NB4 (cell line): ENCODE measurements around the gene PNPO.

Experiments used
- MAX ChIP-seq: IDR thresholded peaks from 2 replicates; pipeline ENCODE4 v1.6.1; 2011; ENCODE audit warnings: low read depth, low read length
- MYC ChIP-seq: IDR thresholded peaks from 2 replicates; pipeline ENCODE4 v1.6.1; 2011; ENCODE audit warnings: low read depth, low read length
- POLR2A ChIP-seq: IDR thresholded peaks from 2 replicates; pipeline ENCODE4 v1.6.1; 2011; ENCODE audit warnings: mild to moderate bottlenecking; ENCODE audit not compliant: insufficient read length; ENCODE audit errors: extremely low read depth
- TF ChIP-seq, protein P1 (sequence below): IDR thresholded peaks from one replicate; pipeline ENCODE4 v1.5.1; 2012; ENCODE audit warnings: low read depth, low read length

DNA sequence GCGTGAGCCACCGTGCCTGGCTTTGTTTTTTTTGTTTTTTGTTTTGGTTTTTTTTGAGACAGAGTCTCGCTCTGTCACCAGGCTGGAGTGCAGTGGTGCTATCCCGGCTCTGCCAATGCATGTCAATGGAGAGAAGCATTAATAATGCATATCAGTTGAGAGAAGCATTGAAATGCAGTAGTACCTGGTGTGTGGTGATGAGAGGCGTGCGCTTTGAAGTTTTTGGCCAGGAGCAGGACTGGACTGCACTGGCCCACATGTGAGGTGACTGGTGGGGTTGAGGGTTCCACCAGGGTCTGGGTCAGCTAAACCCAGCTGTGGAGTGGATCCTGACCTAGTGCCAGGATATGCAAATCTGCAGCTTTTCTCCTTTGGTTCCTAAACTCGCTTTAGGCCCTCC, 39.9 kb upstream of the PNPO start:
- TF ChIP-seq, protein P1, sequence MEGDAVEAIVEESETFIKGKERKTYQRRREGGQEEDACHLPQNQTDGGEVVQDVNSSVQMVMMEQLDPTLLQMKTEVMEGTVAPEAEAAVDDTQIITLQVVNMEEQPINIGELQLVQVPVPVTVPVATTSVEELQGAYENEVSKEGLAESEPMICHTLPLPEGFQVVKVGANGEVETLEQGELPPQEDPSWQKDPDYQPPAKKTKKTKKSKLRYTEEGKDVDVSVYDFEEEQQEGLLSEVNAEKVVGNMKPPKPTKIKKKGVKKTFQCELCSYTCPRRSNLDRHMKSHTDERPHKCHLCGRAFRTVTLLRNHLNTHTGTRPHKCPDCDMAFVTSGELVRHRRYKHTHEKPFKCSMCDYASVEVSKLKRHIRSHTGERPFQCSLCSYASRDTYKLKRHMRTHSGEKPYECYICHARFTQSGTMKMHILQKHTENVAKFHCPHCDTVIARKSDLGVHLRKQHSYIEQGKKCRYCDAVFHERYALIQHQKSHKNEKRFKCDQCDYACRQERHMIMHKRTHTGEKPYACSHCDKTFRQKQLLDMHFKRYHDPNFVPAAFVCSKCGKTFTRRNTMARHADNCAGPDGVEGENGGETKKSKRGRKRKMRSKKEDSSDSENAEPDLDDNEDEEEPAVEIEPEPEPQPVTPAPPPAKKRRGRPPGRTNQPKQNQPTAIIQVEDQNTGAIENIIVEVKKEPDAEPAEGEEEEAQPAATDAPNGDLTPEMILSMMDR, result no peak
- TF ChIP-seq POLR2A (no peak), MAX (no peak), MYC (no peak)
